SHP77 (cell line): ENCODE measurements around the gene IQCE.
"Not testable (repeated sequence)": the region's sequence is repeated elsewhere in the genome, so short reads cannot be mapped to it uniquely, and the experiment has no call there.

Experiments used
- DNase-seq, 2 experiments: peaks; one replicate each; lab custom pipeline; 2025; lab: John Stamatoyannopoulos, UW

The IQCE gene

DNA sequence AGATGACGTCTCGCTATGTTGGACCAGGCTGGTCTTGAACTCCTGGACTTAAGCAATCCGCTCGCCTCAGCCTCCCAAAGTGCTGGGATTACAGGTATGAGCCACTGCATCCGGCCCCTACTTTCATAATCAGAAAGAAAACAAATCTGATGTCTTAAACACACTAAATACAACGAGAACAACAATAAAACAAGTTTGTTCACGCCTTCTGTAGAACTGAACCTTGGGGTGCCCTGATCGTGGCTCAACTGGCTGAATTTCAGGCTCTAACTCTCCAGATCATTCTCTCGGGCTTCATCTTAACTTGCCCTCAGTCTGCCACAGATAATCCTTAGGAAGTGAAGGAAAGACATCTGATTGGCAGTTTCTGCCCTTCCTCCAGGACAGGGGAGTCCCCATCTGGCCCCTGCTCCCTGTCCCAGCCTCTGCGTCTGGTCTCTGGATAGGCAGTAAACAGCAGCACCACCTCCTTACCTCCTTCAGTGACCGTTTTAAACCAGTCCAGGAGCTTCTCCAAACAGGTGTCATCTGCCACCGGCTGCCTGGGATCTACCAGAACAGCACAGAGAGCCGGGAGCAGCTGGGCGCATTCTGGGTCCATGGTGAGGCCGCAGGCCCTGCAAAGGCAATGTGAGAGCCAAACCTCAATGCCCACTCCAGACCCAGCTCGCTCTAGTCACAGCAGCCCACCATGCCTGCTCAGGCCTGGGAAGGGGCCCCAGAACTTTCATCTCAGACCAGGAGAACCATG lies 4.8 kb upstream of the IQCE start:
- peak; percentile 16 to 59 for DNase-seq

DNA sequence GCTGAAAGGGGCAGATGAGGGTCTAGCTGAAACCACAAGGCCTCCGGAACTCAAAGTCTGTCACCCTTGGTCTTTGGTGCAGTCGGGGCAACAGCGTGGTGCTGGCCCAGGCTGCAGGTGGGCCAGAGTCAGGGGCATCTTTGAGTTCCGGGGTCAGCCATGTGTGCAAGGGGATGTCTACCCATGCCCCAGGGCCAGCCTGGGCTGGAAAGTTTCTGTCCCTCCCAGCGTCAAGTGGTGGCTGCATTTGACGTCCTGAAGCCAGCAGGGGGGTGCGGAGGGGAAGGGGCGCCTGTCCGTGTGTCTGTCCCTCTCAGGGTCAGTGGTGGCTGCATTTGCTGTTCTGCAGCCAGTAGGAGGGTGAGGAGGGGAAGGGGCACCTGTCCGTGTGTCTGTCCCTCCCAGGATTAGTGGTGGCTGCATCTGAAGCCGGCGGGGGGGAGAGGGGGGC lies 4.1 kb upstream of the IQCE start:
- DNase-seq, result no peak

DNA sequence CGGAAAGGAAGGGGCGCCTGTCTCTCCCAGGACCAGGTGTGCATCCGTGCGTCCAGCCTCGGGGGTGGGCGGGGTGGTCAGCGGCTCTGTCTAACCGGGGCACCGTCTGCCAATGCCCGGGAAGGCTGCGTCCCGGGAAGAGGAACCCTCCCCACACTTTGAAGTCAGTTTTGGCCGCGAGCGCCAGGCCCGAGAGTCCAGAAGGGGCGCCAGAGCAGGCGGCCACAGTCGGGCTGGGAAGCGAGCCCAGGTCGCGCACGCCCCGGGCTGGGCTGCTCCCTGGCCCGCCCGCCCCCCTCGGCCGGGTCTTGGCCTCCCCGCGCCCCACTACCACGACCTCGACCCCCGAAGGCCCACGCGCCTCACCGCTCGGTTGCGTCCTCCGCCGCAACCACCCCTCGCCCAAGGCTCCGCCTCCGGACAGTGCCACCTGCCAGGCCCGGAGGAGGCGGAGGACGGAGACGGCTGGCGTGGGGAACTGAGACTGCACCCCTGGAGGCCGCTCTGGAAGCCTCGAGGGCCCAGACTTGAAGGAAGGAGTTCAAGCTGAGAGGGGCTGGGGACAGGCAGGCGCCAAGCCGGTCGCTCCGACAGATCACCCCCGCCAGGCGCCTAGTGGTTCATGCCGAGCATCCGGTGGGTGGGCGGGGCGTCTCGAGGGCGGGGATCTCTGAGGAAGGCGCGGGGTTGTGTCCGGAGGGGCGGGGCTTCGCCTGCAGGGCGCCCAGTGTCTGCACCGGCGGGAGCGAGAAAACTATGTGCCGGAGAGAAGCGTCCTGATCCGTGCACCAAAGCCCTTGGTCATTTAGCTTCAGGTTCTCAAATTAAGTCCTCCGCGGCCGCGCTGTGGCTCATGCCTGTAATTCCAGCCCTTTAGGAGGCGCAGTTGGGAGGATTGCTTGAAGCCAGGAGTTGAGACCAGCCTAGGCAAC lies 3.4 kb upstream of the IQCE start, which contains the start of gene BRAT1:
BRAT1 (minus strand) TSS at position 404 of the 932 bp plus-strand sequence. CDS start 1,093 bp downstream, outside the sequence.
- DNase-seq, result peak; percentile 97 to 99

DNA sequence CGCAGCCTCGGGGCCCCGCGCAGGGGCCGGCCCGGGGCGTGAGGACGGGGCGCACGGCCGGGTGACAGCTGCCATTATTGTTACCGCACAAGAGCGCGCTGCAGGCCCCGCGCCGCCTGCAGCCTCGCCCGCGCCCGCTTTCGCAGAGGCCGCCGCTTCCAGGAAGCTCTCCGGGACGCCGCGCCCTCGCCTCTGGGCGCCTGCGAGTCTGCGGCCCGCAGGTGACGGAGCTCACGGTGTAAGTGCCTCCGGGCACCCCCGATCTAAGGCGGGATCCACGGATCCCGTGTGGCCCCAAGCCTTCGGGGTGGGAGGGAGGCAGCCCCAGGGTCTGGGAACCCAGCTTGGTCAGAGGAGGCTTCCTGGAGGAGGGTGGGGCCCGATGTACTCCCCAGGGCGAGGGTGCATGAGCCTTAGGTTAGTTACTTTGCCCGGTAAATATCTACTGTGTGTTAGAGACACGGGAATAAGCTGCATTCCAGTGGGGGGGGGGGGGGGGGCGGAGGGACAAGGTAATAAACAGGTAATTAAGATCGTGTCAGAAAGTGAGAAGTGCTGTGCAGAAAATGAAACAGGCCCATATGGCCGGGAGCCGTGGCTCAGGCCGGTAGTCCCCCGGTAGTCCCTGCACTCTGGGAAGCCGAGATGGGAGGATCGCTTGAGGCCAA lies 638 bp downstream of the IQCE start:
- DNase-seq, result peak; percentile 8 to 47

DNA sequence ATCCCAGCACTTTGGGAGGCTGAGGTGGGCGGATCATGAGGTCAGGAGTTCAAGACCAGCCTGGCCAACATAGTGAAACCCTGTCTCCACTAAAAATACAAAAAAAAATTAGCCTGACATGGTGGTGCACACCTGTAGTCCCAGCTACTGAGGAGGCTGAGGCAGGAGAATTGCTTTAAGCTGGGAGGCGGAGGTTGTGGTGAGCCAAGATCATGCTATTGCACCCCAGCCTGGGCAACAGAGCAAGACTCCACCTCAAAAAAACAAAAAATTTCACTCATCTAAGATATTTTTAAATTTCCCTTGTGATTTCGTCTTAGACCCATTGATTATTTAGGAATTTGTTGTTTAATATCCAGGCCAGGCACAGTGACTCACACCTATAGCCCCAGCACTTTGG lies 5.2 kb downstream of the IQCE start:
- DNase-seq, result not testable (repeated sequence)

DNA sequence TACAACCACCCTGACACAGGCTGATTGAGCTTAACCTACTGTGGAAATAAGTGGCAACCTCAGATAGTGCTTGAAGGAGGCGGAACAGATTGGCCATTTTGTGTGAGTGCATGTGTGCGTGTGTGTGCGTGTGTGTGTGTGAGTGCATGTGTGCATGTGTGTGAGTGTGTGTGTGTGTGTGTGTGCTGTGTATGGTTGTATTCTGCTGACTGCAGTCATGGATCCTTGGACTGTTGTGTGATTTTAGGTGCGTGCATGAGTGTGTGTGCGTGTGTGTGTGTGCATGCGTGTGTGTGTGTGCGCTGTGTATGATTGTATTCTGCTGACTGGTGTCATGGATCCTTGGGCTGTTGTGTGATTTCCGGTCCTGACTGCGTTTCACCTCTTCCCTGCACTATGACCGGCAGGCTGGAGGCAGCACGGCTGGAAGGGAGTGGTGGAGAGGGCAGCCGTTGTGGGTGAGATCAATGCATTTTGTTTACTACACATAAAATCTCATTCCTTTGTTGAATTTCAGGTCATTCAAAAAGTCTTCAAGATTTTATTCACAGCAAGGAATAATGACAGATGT lies 6.3 kb downstream of the IQCE start:
- DNase-seq, result no peak

DNA sequence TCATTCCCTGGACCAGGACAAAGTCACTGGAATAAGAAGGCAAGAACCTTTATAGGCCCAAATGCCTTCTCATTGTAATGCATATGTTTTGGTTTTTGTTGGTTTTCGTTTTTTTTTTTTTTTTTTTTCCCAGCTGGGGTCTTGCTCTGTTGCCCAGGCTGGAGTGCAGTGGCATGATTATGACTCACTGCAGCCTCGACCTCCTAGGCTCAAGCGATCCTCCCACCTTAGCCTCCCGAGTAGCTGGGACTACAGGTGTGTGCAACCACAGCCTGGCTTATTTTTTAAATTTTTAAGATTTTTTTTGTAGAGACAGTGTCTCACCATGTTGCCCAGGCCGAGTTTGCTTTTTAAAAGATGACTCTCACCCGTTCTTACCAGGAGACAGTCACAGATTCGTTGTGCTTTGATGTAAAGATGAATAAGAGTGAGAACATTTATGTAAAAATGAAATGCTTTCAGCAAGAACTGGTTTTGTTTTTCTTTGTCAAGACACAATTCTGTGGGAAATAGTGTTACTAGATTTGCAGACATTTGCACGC lies 7.6 kb downstream of the IQCE start:
- no peak for DNase-seq

DNA sequence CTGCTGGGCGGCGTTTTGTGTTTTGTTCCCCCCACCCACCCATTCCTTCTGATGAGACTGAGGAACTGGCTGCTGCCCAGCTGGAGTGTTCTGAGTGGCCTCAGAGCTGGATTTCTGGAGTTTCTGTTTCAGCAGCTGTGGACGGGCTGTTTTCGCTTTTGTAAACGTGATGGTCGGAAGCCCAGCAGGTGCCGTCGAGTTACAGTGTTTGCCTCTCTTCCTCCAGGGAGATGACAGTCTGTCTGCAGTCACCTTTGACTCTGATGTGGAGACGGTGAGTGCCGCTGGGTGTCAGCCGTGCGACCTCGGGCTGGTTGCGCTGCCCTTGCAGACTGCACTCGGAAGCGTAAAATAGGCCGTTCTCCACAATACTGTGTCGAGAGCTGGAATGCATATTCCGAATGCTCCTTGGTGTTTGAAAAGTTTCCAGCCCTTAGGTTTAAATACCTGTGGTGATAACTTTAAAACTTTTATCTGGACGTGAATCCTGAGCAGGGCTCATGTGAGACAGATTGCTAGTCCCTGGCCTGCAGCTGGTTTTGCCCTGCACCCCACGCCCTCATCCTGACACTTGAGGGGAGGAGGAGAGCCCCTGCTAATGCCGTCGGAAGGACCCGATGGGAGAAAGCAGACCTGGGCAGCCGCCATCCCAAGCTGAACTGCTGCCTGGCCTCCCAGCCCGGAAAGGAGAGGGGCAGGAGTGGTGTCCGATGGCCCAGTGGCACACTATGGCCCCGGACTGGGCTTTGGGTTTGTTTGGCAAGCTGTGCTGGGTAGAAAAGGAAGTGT lies 8.3 kb downstream of the IQCE start:
- DNase-seq, result peak in 1 of 2 experiments; percentile 33

DNA sequence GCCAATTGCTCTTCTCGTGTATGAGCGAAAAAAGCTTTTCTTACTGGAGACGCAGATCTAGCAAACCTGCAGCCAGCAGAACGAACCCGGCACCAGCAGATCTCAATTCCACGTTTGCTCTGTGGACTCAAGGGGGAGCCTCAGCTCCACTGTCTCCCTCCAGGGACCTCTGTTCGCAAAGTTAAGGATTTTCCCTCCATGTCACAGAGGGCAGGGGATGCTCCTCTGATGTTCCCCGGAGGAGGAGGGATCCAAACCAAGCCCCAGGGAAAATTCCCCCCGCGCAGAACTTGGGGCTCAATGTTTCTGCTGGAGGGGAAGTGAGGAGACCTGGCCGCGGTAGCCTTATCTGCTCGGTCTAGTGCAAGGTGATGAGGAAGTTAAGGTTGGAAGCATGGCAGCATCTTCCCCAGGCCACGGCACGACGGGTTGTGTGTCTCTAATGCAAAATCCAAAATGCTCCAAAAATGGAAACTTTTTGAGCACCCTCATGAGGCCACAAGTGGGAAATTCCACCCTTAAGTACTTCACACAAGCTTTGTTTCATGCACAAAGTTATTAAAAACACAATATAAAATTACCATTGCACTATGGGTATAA lies 9.0 kb downstream of the IQCE start:
- peak; percentile 41 to 44 for DNase-seq

DNA sequence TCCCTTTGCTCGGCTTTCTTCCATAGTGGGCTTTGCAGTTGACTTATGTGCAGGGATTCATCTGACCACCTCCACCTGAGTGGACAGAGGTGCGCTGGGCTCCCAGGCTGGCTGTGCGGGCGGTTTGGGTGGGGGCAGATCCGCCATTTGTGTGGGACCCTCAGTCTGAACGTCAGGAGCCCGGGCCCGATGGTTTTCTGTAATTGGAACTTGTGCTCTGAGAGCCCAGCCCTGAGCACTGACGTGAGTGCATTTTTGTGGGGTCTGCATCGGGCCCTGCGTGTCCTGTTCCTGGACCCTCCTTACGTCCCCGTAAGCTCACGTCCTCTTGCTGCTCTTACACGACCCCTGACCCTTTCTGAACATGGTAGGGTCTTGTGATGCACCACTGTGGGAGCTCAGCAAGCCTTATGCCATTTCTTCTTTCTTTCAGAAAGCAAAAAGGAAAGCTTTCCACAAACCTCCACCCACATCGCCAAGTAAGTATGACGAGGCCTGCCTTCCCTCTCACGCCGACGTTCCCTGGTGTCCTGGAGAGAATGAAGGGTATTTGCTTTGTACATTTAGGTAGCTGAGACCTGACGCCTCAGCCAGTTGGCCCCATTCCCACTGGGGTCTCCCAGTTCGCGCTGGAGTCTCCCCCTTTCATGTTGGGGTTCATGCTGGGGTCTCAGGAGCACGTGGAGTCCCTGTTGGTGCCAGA lies 9.9 kb downstream of the IQCE start:
- DNase-seq, result no peak

DNA sequence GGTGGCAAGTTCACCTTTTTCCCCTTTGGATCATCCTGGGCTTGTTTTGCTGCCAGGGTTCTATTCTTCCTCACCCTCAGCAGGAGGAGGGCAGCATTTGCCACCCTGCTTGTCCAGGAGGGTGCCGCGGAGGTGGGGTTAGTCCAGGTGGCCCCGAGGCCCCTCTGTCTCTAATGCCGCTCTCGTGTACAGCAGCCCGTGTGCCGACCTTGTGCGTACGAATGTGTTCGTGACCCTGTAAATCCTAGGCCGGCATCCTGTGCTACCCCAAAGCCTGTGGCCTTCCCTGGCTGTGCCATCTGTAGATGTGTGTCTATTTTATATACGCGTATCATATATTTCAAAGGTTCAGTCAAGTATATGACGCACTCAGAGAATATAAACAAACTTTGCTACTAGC lies 10.6 kb downstream of the IQCE start:
- DNase-seq, result no peak

DNA sequence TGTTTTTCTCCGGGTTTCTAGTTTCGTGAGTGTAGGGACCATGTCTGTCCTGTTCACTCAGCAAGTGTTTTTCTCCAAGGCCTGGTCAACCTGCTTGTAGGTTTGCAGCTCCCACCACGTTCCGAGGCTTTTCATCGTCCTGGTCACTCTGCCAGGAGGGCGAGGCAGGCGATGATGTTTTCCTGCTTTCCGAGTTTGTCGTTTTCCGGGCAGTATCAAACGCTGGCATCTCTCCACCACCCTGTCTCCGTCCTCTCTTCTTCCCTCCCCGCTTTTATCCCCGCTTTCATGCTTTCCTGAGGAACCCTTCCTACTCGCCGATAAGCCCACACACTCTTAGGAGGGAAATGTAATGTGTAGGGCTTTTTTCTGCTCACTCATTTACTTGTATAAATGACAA lies 11.2 kb downstream of the IQCE start:
- DNase-seq, result no peak

DNA sequence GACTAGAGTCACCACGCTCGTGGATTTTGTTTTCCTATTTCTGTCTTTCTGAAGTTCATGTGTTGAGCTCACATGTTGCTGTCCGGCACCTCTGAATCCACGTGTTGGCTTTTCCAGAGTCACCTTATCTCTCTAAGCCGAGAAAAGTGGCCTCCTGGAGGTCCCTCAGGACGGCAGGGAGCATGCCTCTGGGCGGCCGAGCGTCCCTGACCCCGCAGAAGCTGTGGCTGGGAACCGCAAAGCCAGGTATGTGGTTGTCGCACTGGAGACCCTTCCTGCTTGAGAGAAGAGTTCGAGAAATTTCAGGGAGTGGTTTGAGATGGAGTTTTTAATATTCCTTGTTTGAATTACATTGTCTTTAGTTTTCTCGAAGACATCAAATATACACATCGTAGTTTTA lies 12.6 kb downstream of the IQCE start:
- no peak for DNase-seq

DNA sequence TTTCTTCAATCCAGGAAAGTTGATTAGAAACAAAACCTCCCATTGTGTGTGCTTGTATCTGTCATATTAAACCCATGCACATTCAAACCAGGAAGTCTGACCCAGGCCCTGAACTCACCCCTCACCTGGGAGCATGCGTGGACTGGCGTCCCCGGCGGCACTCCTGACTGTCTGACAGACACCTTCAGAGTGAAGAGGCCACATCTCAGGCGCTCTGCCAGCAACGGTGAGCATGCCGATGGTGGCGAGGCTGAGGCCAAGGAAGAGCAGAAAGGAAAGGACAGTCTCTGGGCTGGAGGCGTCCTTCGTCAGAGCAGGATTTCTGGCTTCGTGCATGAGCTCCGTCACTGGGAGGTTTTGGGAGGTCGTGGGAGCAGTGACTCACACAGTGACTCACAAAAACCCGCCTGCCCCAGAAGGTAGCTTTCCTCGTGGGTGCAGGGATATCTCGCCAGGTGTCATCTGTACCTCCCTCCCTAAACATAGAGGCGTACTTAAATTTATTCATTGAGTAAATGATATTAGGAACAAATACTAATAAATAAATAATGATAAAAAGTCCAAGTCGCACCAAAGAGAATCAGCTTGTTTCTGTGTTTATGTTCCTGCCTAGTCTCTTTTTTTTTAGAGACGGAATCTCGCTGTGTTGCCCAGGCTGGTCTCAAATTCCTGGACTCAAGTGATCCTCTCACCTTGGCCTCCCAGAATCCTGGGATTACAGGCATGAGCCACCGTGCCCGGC lies 13.5 kb downstream of the IQCE start:
- no peak for DNase-seq

DNA sequence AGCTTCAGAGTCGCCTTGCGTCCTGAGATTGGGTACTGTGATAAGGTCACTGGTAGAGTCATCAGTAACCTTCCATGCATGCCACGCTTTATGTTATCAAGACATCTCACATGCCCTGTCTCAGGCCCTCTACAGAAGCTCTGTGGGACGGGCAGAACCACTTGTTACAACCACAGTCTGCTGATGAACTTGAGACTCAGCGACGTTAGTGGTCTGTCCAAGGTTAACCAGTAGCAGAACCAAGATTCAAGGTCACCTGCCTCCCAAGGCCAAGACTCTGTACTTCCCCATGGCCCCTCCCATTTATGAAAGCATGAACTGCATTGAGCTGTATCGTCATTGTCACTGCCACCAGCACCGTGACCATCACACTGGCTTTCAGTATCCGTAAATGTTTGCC lies 15.0 kb downstream of the IQCE start:
- no peak for DNase-seq

DNA sequence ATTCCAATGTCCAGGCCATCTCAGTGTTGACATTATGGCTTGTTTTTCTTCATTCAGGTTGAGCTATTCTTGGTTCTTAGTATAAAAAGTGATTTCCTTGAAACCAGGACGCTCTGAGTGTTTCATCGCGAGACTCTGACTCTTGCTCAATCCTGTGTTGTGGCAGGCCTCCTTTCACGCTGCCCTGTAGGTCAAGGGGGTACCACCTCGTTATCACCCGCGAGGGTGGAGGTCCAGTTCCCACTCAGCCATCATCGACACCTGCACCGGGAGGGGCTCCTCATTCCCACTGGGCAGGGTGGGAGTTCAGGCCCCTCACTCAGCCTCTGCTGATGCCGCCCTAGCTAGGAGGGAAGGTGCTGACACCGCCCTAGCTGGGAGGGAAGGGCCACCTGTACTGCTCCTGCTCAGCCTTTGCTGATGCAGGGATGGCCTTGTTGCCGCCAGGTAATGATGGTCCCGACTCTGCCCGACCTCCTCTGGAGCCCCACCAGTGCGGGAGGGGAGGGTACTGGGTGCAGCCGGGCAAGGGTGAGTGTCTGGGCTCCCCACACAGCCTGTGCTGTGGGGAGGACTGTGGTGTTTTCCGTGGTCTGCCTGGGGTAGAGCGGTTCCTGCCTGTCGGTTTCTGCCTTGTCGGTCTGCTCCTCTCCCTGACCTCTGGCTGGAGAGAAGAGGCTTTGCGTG lies 16.4 kb downstream of the IQCE start:
- DNase-seq, result no peak

DNA sequence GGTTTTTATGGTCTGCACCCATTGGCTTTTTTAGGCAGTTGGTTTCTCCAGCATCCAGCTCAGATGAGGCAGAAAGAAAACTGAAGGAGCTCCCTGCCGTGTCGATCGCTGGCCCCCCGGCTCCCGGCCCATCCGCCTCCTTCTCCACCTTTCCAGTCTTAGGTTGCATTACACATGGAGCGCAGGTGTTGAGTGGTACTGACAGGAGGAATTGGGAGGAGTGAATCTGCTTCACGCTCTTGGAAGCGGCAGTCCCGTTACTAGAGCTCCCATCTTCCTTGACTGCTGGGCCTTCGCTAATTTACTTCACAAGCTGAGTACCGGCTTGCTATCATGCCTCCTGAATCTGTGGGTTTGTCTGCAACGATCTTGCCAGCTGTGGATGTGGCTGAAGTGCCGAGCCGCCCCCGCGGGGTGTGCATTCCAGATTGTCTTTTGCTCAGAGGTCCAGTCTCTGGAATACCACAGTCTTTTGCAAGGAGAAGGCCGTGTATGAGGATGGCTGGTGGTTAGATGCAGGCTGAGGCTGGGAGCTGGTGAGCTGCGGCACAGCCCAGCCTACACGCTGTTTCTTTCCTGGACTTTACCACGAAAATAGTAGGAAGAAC lies 17.1 kb downstream of the IQCE start:
- DNase-seq, result no peak
